ENCODE data around the gene ZBTB11.

ZBTB11 gene, protein sequence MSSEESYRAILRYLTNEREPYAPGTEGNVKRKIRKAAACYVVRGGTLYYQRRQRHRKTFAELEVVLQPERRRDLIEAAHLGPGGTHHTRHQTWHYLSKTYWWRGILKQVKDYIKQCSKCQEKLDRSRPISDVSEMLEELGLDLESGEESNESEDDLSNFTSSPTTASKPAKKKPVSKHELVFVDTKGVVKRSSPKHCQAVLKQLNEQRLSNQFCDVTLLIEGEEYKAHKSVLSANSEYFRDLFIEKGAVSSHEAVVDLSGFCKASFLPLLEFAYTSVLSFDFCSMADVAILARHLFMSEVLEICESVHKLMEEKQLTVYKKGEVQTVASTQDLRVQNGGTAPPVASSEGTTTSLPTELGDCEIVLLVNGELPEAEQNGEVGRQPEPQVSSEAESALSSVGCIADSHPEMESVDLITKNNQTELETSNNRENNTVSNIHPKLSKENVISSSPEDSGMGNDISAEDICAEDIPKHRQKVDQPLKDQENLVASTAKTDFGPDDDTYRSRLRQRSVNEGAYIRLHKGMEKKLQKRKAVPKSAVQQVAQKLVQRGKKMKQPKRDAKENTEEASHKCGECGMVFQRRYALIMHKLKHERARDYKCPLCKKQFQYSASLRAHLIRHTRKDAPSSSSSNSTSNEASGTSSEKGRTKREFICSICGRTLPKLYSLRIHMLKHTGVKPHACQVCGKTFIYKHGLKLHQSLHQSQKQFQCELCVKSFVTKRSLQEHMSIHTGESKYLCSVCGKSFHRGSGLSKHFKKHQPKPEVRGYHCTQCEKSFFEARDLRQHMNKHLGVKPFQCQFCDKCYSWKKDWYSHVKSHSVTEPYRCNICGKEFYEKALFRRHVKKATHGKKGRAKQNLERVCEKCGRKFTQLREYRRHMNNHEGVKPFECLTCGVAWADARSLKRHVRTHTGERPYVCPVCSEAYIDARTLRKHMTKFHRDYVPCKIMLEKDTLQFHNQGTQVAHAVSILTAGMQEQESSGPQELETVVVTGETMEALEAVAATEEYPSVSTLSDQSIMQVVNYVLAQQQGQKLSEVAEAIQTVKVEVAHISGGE

DNA sequence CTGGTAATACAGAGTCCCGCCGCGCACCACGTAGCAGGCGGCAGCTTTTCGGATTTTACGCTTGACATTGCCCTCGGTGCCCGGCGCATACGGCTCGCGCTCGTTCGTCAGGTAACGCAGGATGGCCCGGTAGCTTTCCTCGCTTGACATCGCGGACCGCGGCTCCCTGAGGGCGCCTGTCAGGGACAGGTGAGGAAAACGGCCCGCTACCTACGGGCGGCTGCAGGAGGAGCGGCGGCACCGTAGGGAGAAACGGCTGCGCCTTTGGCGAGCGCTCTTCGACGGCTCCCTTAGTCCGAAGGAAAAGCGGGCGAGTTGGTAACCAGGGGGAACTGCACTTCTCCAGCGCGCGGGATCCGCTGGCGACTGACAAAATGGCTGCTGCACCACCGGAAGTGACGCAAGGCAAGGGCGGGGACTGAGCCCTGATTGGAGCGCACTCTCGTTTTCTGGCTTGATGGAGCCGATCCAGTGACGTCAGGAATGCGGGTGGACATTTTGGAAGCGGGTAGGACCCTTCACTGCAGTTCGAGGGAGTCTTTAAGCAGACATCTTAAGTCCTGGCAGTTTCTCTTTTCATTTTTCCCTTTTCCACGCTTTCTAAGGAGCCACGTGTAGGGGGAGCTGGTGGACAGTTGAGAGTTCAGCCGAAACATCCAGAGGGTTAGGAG is at the start of gene ZBTB11:
Gene ZBTB11 (minus strand): TSS at position 368 of the 671 bp plus-strand sequence. CDS start 218 bp downstream, at position 150.
- Histone ChIP-seq H3K4me1 (ENCODE audit: control insufficient read depth in 2 of 2, insufficient read depth in 2 of 2, low read length in 2 of 2) (peaks cover 7 to 15% of the 10 kb centered on the region in 2 donors), H3K9ac (ENCODE audit: low read depth in 1 of 2, low read length in 2 of 2) (peak within 1 kb of the TSS; percentile 91 to 96), H3K36me3 (ENCODE audit: control insufficient read depth in 2 of 2, insufficient read depth in 2 of 2, low read length in 2 of 2) (peaks cover 17 to 19% of the 10 kb centered on the region in 2 donors), H3K27me3 (ENCODE audit: control insufficient read depth in 2 of 2, insufficient read depth in 2 of 2, low read length in 2 of 2) (no peaks in the 10 kb centered on the region), H3K9me3 (ENCODE audit: control insufficient read depth in 2 of 2, low read length in 2 of 2) (no peaks in the 10 kb centered on the region), H3K4me3 (ENCODE audit: low read length in 2 of 2) (peak within 1 kb of the TSS; percentile 92 to 99), H3K27ac (ENCODE audit: low read depth in 2 of 2, low read length in 2 of 2) (peak within 1 kb of the TSS; percentile 99 to 100)

DNA sequence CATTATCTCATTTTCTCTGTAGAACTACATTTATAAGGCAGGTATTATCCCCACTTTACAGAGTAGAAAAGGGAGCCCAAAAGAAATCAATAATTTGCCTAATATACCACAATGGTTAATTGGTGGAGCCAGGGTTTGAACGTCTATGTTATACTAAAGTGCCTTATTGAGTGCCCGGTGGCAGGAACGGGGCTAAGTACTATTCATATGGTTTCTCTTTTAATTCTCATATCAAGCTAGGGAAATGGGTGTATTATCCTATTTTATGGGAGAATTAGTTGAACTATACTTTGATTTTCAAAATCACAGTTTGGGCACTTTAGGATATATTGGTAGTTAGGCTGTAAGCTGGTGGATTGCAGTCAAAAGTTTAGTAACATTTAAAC is 49.0 kb upstream of the ZBTB11 start:
- no peaks in the 10 kb centered on the region for H3K9me3 ChIP-seq (ENCODE audit: control insufficient read depth in 2 of 2, low read length in 2 of 2)
- peaks cover 0 to 7% of the 10 kb centered on the region in 2 donors for H3K36me3 ChIP-seq (ENCODE audit: control insufficient read depth in 2 of 2, insufficient read depth in 2 of 2, low read length in 2 of 2)
- H3K4me1 ChIP-seq (ENCODE audit: control insufficient read depth in 2 of 2, insufficient read depth in 2 of 2, low read length in 2 of 2), result peaks cover 0 to 6% of the 10 kb centered on the region in 2 donors
- H3K27me3 ChIP-seq (ENCODE audit: control insufficient read depth in 2 of 2, insufficient read depth in 2 of 2, low read length in 2 of 2), result no peaks in the 10 kb centered on the region
- H3K4me3 ChIP-seq (ENCODE audit: low read length in 2 of 2), result peak overlapping the region; percentile 81 to 99
- no peak overlapping the region for H3K27ac ChIP-seq (ENCODE audit: low read depth in 2 of 2, low read length in 2 of 2)
- H3K9ac ChIP-seq (ENCODE audit: low read depth in 1 of 2, low read length in 2 of 2), result peak overlapping the region in 1 of 2 donors; percentile 73

DNA sequence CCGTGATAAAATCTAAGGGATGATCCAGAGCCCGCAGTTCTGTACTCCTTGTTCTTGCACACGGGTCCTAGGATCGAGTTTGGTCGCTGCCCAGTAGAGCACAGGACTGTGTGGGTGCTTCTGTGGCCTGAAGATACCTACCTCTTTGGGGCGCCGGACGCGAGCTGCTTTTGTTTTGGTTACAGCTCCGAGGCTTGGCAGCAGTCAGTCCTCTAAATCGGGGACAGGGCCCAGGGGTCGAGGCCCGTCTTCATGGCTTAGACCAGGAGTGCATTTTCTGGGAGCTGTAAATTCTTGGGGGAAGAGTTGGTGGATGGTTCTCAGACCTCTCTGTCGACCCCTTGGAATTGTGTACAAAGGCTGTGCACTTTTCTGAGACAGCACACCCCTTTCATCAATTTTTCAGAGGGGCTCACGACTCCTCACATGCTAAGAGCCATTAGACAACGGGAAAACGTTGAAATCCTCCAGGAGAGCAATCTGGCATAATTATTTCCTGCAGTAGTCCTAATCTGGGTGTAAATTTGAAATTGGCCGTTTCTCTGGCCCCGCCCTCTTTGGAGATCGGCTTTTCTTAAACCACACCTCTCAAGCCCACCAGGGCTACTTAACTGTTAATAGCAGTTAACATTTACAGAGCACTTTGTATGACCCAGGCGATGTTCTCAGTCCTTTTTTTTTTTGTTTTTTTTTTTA is 48.4 kb upstream of the ZBTB11 start:
- peaks cover 0 to 6% of the 10 kb centered on the region in 2 donors for H3K4me1 ChIP-seq (ENCODE audit: control insufficient read depth in 2 of 2, insufficient read depth in 2 of 2, low read length in 2 of 2)
- H3K27me3 ChIP-seq (ENCODE audit: control insufficient read depth in 2 of 2, insufficient read depth in 2 of 2, low read length in 2 of 2), result no peaks in the 10 kb centered on the region
- H3K4me3 ChIP-seq (ENCODE audit: low read length in 2 of 2), result peak overlapping the region; percentile 81 to 99
- H3K9me3 ChIP-seq (ENCODE audit: control insufficient read depth in 2 of 2, low read length in 2 of 2), result no peaks in the 10 kb centered on the region
- H3K27ac ChIP-seq (ENCODE audit: low read depth in 2 of 2, low read length in 2 of 2), result peak overlapping the region; percentile 15 to 75
- H3K36me3 ChIP-seq (ENCODE audit: control insufficient read depth in 2 of 2, insufficient read depth in 2 of 2, low read length in 2 of 2), result peaks cover 0 to 7% of the 10 kb centered on the region in 2 donors
- peak overlapping the region; percentile 73 to 88 for H3K9ac ChIP-seq (ENCODE audit: low read depth in 1 of 2, low read length in 2 of 2)

DNA sequence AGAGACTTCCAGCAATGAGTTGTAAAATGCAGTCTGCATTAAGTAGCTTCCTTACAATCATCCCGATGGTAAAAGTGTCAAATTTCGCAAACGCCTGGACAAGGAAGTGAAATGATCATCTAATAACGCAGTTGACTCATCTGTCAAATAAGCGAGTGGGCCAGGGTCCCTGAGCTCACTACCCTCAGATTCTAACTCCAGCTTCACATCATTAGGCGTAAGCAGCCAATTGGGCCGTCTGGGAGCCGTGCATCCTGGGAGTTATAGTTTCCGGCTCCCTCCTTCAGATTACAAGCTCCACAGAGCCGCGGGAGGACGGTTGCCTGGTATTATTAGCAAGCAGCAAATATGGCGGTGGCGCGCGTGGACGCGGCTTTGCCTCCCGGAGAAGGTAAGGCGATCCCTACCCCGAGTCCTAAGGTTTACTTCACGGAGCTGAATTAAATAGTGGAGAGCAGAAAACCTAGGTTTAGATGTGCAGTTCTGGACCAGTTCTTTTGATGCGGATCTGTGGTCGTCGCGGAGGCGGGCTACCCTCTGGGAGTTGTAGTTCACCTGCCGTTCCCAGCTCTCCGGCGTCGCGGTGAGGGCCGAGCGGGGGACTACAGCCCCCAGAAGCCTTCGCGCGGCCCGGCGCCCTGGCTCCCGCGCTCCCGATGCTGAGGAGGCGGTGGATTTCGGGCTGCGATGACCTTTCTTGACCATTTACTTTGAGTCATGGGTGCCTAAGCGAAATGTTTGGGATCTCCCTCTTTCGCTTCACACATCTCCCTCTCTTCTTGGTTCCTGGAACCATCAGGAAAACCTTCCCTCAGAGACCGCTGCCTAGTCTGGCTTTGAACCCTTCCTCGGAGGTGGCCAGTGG is 47.6 kb upstream of the ZBTB11 start, which contains the start of gene CEP97:
Gene CEP97 (plus strand): TSS at position 286 of the 865 bp plus-strand sequence. CDS start 63 bp downstream, at position 349.
- peak within 1 kb of the TSS; percentile 57 to 75 for H3K27ac ChIP-seq (ENCODE audit: low read depth in 2 of 2, low read length in 2 of 2)
- no peaks in the 10 kb centered on the region for H3K9me3 ChIP-seq (ENCODE audit: control insufficient read depth in 2 of 2, low read length in 2 of 2)
- peaks cover 0 to 4% of the 10 kb centered on the region in 2 donors for H3K36me3 ChIP-seq (ENCODE audit: control insufficient read depth in 2 of 2, insufficient read depth in 2 of 2, low read length in 2 of 2)
- H3K4me1 ChIP-seq (ENCODE audit: control insufficient read depth in 2 of 2, insufficient read depth in 2 of 2, low read length in 2 of 2), result peaks cover 0 to 6% of the 10 kb centered on the region in 2 donors
- peak within 1 kb of the TSS; percentile 73 to 88 for H3K9ac ChIP-seq (ENCODE audit: low read depth in 1 of 2, low read length in 2 of 2)
- no peaks in the 10 kb centered on the region for H3K27me3 ChIP-seq (ENCODE audit: control insufficient read depth in 2 of 2, insufficient read depth in 2 of 2, low read length in 2 of 2)
- H3K4me3 ChIP-seq (ENCODE audit: low read length in 2 of 2), result peak within 1 kb of the TSS; percentile 81 to 99

DNA sequence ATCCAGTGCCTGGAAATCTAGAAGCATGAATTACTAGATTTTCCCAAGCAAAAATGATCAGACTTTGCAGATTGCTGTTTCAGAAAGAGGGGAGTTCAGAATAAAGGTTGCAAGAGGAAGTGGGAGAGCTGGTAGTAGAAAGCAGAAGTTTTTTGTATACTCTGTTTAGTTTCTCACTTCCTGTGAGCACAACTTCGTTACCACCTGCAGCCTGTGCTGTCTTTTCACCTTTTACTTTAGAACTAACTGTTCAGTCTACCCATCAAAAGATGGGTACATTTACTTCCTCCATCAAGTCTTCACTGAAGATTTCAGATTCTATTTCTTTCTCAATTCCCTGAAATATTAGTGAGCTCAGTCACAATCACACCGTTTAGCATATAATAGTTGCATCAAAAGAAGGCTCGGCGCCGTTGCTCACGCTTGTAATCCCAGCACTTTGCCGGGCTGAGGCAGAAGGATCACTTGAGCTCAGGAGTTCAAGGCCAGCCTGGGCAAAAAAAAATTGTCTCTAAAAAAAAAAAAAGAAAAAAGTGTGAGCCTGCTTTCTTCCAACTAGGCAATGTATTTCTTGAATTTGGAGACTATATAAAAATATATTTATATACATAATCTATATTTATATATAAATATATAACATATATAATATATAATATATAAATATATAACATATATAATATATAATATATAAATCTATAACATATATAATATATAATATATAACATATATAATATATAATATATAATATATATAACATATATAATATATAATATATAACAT is 45.7 kb upstream of the ZBTB11 start:
- peak overlapping the region in 1 of 2 donors; percentile 54 for H3K27ac ChIP-seq (ENCODE audit: low read depth in 2 of 2, low read length in 2 of 2)
- H3K9me3 ChIP-seq (ENCODE audit: control insufficient read depth in 2 of 2, low read length in 2 of 2), result no peaks in the 10 kb centered on the region
- peaks cover 0 to 6% of the 10 kb centered on the region in 2 donors for H3K4me1 ChIP-seq (ENCODE audit: control insufficient read depth in 2 of 2, insufficient read depth in 2 of 2, low read length in 2 of 2)
- H3K4me3 ChIP-seq (ENCODE audit: low read length in 2 of 2), result no peak overlapping the region
- H3K27me3 ChIP-seq (ENCODE audit: control insufficient read depth in 2 of 2, insufficient read depth in 2 of 2, low read length in 2 of 2), result no peaks in the 10 kb centered on the region
- no peaks in the 10 kb centered on the region for H3K36me3 ChIP-seq (ENCODE audit: control insufficient read depth in 2 of 2, insufficient read depth in 2 of 2, low read length in 2 of 2)
- H3K9ac ChIP-seq (ENCODE audit: low read depth in 1 of 2, low read length in 2 of 2), result no peak overlapping the region

DNA sequence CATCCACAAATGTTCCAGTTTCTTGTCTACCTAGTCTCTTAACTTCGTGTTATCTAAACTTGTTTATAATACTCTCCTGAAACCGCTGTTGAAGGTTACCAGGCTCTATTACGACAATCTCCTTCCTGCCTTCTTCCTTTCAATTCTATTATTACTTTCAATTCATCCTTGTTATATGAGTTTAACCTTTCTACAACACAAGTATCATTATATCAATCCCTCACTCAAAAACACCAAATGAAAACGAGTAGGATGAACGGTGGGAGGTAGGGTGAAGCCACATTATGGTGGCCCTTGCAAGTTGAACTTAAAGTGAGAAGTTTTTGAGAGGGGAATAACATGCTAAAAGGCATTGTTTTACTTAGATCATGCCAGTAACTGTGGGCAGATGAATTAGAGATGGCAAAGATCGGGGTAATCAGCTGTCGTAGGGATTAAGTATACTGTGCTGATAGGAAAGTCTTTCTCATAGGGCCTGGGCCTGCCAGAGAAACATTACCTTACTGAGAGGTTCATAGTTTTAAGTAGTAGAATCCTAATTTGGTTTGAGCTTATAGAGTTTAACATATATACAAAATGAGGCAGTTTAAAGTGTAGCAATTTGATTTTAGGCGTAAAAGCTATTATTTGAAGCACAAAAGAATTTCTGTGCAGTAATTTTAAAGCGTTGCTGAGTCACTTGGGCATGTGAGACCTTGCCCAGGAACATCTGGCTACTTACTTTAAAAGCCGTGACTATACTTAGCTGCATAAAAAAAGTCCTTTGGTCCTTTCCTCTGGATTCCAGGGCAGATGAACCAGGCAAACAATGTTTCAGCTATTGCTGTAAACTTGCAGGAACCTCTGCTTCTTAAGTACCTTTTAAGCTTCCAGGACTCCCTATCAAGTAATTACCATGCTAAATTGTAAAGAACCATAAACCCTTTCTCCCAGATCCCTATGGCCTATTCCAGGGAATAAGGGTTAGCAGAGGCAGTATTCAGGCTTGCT is 44.2 kb upstream of the ZBTB11 start:
- Histone ChIP-seq H3K27ac (ENCODE audit: low read depth in 2 of 2, low read length in 2 of 2) (no peak overlapping the region), H3K9ac (ENCODE audit: low read depth in 1 of 2, low read length in 2 of 2) (no peak overlapping the region)

DNA sequence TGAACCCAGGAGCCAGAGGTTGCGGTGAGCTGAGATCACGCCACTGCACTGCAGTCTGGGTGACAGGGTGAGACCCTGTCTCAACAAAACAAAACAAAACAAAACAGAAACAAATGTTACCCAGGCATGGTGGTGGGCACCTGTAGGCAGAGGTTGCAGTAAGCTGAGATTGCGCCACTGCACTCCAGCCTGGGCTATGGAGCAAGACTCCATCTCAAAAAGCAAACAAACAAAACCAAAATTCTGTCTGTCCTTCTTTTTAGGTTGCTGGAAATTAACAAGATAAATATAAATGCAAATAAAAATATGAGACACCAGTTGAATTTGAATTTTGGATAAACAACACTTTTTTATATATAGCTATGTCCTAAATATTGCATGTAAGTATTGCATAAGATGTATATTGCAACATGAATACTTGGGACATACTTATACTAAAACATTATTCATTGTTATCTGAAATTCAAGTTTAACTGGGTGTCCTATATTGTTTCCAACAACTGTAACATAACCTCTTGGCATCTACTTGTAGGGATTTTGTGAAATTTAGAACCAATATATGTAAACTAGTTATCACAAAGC is 42.8 kb upstream of the ZBTB11 start:
- H3K27me3 ChIP-seq (ENCODE audit: control insufficient read depth in 2 of 2, insufficient read depth in 2 of 2, low read length in 2 of 2), result no peaks in the 10 kb centered on the region
- no peak overlapping the region for H3K27ac ChIP-seq (ENCODE audit: low read depth in 2 of 2, low read length in 2 of 2)
- H3K4me1 ChIP-seq (ENCODE audit: control insufficient read depth in 2 of 2, insufficient read depth in 2 of 2, low read length in 2 of 2), result no peaks in the 10 kb centered on the region

More for the DNA sequence above, 44.2 kb upstream of the ZBTB11 start:
- Histone ChIP-seq H3K4me3 (ENCODE audit: low read length in 2 of 2) (no peak overlapping the region), H3K9me3 (ENCODE audit: control insufficient read depth in 2 of 2, low read length in 2 of 2) (no peaks in the 10 kb centered on the region), H3K36me3 (ENCODE audit: control insufficient read depth in 2 of 2, insufficient read depth in 2 of 2, low read length in 2 of 2) (no peaks in the 10 kb centered on the region), H3K4me1 (ENCODE audit: control insufficient read depth in 2 of 2, insufficient read depth in 2 of 2, low read length in 2 of 2) (peaks cover 0 to 6% of the 10 kb centered on the region in 2 donors), H3K27me3 (ENCODE audit: control insufficient read depth in 2 of 2, insufficient read depth in 2 of 2, low read length in 2 of 2) (no peaks in the 10 kb centered on the region)

More for the DNA sequence above, 42.8 kb upstream of the ZBTB11 start:
- H3K36me3 ChIP-seq (ENCODE audit: control insufficient read depth in 2 of 2, insufficient read depth in 2 of 2, low read length in 2 of 2), result no peaks in the 10 kb centered on the region
- no peaks in the 10 kb centered on the region for H3K9me3 ChIP-seq (ENCODE audit: control insufficient read depth in 2 of 2, low read length in 2 of 2)
- H3K9ac ChIP-seq (ENCODE audit: low read depth in 1 of 2, low read length in 2 of 2), result no peak overlapping the region
- H3K4me3 ChIP-seq (ENCODE audit: low read length in 2 of 2), result no peak overlapping the region
